ENCODE data around the gene SMIM38.
"Not testable (repeated sequence)": the region's sequence is repeated elsewhere in the genome, so short reads cannot be mapped to it uniquely, and the experiment has no call there.

SMIM38 gene

GRCh38 chr11:69140161-69140560 lies 15.6 kb upstream of the SMIM38 start:
- DNase-seq (ENCODE audit: low read depth in 2 of 2), result not testable (repeated sequence)

GRCh38 chr11:69140635-69141034 lies 15.1 kb upstream of the SMIM38 start:
- no peak for DNase-seq (ENCODE audit: low read depth in 2 of 2)

- DNase-seq (ENCODE audit: low read depth in 2 of 2), result no peak
These were observed 14.0 kb upstream of the SMIM38 start for GRCh38 chr11:69141742-69142141.

- no peak for DNase-seq (ENCODE audit: low read depth in 2 of 2)
These were observed 12.8 kb upstream of the SMIM38 start for GRCh38 chr11:69142895-69143294.

- DNase-seq (ENCODE audit: low read depth in 2 of 2), result no peak
These were observed 11.3 kb upstream of the SMIM38 start for GRCh38 chr11:69144316-69145049.

GRCh38 chr11:69145050-69145380 lies 10.7 kb upstream of the SMIM38 start:
- no peak for DNase-seq (ENCODE audit: low read depth in 2 of 2)

GRCh38 chr11:69148377-69148762 lies 7.4 kb upstream of the SMIM38 start:
- no peak for DNase-seq (ENCODE audit: low read depth in 2 of 2)

- DNase-seq (ENCODE audit: low read depth in 2 of 2), result no peak
These were observed 6.9 kb upstream of the SMIM38 start for GRCh38 chr11:69148806-69149205.

GRCh38 chr11:69149338-69150045 lies 6.2 kb upstream of the SMIM38 start:
- DNase-seq (ENCODE audit: low read depth in 2 of 2), result not testable (repeated sequence)

GRCh38 chr11:69150175-69150574 lies 5.6 kb upstream of the SMIM38 start:
- DNase-seq (ENCODE audit: low read depth in 2 of 2), result no peak

GRCh38 chr11:69151836-69152235 lies 3.9 kb upstream of the SMIM38 start:
- no peak for DNase-seq (ENCODE audit: low read depth in 2 of 2)

GRCh38 chr11:69152733-69153421 lies 2.9 kb upstream of the SMIM38 start:
- no peak for DNase-seq (ENCODE audit: low read depth in 2 of 2)

- DNase-seq (ENCODE audit: low read depth in 2 of 2), result no peak
These were observed 2.1 kb upstream of the SMIM38 start for GRCh38 chr11:69153661-69154060.

GRCh38 chr11:69154211-69154913 lies 1.4 kb upstream of the SMIM38 start:
- no peak for DNase-seq (ENCODE audit: low read depth in 2 of 2)

- DNase-seq (ENCODE audit: low read depth in 2 of 2), result no peak
These were observed 815 bp upstream of the SMIM38 start for GRCh38 chr11:69154938-69155301.

- DNase-seq (ENCODE audit: low read depth in 2 of 2), result no peak
These were observed 502 bp downstream of the SMIM38 start for GRCh38 chr11:69156235-69156639.

GRCh38 chr11:69156673-69157155 lies 979 bp downstream of the SMIM38 start:
- no peak for DNase-seq (ENCODE audit: low read depth in 2 of 2)

- no peak for DNase-seq (ENCODE audit: low read depth in 2 of 2)
These were observed 1.6 kb downstream of the SMIM38 start for GRCh38 chr11:69157156-69157821.

- no peak for DNase-seq (ENCODE audit: low read depth in 2 of 2)
These were observed 2.1 kb downstream of the SMIM38 start for GRCh38 chr11:69157822-69158231.

- no peak for DNase-seq (ENCODE audit: low read depth in 2 of 2)
These were observed 2.8 kb downstream of the SMIM38 start for GRCh38 chr11:69158301-69159149.
